Activated T-cell treated with anti-CD3 and anti-CD28 coated beads for 48 hours (primary cell): ENCODE results near the gene BCLAF3.

Source experiments
- DNase-seq: peaks from one replicate; pipeline ENCODE4 v3.0.0-alpha.2; 2020; ENCODE audit warnings: low read depth

The BCLAF3 gene

DNA sequence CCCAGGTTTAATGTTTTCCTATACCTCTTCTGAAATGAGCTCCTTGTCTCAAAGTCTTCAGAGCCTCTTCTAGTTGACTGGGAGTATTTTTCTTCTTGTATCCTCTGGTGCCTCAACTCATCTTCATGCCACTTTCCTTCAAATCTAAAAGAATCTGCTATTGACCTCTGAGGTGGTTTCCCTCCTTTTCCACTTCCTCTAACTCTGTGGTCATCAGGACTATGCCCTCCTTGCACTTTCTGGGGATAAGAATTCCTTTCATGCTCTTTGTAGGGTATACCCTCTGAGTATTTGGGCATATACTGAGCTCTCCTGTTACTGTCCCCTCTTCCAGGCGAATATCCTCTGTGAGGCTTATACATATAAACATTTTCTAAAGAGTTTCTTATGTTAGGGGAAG is 24.8 kb downstream of the BCLAF3 start:
- no peak for DNase-seq

DNA sequence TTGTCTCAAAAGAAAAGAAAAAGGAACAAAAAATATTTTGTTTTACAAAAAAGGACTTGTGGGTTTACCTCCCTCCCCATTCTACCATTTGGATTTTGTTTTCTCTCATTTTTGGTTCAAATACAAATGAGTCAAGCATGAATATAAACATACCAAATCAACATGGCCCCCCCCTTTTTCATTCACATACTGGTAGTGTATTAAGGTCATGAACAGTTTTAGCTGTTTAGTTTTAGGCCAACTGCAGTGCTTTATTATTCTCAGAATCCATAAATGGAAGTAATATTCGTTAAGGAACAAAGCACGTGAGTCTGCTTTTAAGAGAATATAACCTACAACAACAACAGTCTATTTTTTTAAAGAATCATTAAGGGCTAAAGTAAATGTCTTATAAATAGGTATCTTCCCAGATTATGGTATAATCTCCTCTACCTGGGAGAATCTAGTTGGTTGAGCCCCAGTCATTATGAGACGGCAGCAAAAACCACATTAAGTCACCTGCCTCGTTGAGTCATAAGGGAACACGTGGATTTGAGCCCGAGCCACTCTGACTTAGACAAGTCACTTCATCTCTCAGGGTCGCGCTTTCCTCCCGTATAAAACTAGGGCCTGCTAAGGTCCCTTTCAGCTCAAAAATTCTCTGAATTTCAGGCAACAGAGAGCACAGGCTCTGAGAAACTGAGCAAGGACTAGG is 26.7 kb downstream of the BCLAF3 start:
- DNase-seq = peak; percentile 12

DNA sequence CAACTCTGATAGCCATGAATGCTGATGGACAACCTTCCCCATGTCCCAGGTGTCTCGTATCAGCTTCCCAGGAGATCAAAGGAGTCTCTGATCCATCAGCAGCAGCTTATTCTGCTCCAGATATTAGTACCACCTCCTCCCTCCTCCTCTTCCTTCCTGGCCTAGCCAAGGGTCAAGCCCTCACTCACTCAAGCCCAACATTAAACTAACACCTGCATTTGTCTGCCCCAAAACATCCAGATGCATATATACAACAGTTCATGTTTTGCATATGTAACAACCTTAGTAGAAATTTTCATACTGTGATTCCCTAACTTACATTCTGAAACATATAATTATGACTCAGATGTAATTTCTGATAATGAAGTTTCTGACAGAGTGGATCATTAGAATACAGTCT is 29.9 kb downstream of the BCLAF3 start:
- DNase-seq = no peak

DNA sequence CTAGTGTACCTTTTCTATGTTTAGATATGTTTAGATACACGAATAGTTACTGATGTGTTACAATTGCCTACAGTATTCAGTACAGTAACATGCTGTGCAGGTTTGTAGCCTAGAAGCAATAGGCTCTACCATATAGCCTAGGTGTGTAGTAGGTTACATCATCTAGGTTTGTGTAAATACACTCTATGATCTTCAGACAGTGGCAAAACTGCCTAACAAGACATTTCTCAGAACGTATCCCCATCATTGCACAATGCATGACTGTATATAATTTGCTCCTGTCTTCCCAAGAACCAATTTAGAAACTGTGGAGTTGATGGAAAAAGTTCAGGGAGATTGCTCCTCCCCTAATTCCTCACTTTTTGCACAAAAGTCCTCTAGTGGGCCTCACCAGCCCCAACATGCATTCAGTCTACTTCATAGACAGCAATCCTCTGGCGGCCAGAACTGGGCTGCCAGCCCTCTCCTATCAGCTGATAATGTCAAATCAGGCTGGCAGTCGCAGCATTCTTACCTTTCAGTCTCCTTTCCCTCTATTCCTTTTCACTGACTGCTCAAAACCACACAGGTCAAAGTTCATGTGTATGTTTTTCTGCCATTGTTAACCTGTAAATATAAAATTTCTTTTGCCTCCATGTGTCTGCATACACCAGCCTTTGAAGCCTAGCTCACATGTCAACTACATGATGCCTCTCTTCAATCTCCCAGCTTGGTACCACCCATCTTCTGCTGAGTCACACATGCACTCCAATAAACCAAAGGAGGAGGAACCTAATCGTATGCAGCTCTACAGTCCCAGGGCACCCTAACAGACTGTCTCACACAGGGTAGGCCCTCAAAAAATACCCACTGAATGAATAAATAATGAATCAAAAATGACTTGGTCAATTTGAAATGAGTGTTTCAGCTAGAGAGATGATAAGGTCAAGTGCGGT is 32.0 kb downstream of the BCLAF3 start:
- DNase-seq = no peak

GRCh38 chrX:19956923-19957322 is 33.9 kb downstream of the BCLAF3 start:
- no peak for DNase-seq

DNA sequence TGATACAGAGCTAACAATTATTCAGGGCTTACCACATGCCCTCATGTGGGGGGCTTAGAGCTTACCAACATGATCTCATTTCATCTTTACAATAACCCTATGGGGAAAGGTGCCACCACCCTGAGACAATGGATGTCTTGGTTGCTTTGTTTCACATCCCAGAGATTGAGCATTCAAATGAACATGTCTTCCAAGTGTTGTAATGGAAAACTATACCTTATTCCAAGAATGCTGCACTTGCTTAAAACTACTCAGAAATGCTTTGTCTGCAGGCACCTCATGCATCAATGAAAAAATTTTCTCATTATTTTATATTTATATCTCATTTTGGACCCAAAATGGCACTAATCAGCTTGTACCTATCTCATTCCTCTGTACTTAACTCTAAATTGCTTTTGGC is 34.6 kb downstream of the BCLAF3 start:
- DNase-seq = no peak

DNA sequence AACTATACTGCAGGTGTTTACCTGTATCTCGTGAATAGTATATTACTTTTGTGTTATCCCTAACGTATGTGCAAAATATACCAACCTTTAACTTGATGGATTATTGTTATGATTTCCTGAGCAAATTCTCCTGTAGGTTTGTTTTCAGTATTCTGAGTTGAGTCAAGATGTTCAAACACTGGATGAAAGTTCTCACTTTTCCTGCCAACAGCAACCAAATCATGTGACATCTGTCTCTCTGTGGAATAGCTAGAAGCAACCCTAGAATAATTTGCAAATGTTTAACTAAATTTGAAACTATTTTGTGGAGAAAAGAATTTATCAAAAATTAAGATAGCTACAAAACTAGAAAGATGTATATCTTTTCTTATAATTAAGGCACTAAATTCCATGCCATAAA is 35.6 kb downstream of the BCLAF3 start:
- no peak for DNase-seq

- no peak for DNase-seq
Observed at GRCh38 chrX:19954335-19955096, 36.3 kb downstream of the BCLAF3 start.

DNA sequence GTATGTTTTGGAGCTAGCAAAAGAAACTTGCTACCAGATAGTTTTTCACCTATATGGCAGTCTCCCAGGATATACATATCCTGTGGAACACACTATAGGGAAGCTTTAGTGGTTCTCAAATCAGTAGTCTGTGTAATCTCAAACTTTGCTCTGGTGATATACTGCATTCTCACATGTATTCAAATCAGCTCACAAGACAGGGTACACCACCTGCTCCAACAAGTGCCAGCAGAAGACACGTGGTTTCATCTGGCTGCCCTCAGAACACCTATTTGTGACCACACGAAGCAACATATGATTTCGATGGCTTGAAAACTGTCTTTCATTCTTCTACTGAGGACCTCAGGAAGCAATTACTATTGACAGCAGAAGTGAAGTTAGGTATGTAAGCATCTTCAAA is 37.7 kb downstream of the BCLAF3 start:
- no peak for DNase-seq

DNA sequence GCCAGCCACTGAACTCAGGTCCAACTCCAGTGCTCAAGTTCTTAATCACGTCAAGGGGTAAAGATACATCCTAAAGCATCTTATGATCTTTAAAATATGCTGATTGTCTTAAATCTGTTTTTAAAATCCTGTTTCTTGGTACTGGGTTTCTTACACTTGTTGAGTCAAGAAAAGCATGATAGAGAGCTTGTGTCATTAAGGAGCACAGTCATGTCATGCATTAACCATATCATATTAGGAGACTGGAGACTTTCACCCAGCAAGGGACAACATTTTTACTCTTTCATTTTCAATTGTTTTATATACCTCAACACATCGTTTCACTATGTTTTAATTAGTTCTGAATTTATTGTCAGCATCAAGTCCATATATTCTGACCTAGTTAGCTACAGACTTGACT is 41.5 kb downstream of the BCLAF3 start:
- DNase-seq = no peak

DNA sequence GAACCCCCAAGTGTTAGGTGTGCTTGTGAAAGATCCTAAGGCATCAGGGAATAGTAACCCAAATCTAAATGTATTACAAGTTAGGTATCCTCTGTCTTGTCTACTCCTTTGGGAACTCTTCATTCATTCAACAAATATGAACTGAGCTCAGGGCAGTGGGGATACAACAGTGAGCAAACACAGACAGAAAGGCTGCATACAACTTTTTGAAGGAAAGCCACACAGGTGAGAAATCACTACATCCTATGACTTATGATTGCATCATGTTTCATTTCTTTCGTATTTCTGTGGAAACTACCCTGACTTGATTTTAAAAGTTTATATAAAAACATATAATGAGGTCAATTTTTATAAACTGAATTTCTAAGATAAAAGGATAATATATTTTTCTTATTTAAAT is 43.2 kb downstream of the BCLAF3 start:
- no peak for DNase-seq
